ENCODE results near the gene ADAMTS17.

DNA sequence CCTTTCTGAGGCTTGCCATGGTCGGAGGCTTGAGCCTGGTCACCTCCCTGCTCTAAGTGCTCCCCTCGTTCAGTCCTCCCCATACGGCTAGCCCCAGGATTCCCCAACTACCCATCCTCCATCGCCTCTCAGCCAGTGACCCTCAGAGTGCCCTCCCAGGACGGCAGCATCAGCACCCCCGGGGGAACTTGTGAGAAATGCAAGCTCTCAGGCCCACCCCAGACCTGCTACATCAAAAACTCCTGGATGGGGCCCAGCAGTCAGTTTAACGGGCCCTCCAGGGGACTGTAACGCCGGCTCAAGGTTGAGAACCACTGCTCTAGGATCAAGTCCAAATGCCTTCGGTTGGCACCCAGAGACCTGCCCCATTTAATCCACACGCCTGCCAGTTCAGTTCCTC lies 6.9 kb downstream of the ADAMTS17 start:
- TF ChIP-seq, protein P1, sequence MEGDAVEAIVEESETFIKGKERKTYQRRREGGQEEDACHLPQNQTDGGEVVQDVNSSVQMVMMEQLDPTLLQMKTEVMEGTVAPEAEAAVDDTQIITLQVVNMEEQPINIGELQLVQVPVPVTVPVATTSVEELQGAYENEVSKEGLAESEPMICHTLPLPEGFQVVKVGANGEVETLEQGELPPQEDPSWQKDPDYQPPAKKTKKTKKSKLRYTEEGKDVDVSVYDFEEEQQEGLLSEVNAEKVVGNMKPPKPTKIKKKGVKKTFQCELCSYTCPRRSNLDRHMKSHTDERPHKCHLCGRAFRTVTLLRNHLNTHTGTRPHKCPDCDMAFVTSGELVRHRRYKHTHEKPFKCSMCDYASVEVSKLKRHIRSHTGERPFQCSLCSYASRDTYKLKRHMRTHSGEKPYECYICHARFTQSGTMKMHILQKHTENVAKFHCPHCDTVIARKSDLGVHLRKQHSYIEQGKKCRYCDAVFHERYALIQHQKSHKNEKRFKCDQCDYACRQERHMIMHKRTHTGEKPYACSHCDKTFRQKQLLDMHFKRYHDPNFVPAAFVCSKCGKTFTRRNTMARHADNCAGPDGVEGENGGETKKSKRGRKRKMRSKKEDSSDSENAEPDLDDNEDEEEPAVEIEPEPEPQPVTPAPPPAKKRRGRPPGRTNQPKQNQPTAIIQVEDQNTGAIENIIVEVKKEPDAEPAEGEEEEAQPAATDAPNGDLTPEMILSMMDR (conservative IDR thresholded peaks at IDR 0.05; ENCODE audit: low read length) = peak; percentile 53
- no peak for TF ChIP-seq EZH2phosphoT487 (IDR thresholded peaks at IDR 0.05; ENCODE audit: borderline replicate concordance)
